GM21447 (cell line): ENCODE data around the gene HS6ST1.
A peak's percentile ranks its signal among the peaks of the same experiment; 100 is the strongest.

Experiments
- ATAC-seq: cut with Tn5 transposase; IDR thresholded peaks from one replicate; pipeline ENCODE4 v1.9.1; 2021; ENCODE audit not compliant: unreplicated experiment

HS6ST1 gene

GRCh38 chr2:128250229-128251025 is 68.2 kb downstream of the HS6ST1 start:
- ATAC-seq, result no peak

GRCh38 chr2:128249555-128249954 is 69.1 kb downstream of the HS6ST1 start:
- ATAC-seq, result no peak

GRCh38 chr2:128245813-128246212 is 72.9 kb downstream of the HS6ST1 start:
- no peak for ATAC-seq

GRCh38 chr2:128241896-128242295 is 76.8 kb downstream of the HS6ST1 start:
- ATAC-seq, result no peak

- no peak for ATAC-seq
Measured at GRCh38 chr2:128237911-128238697, 80.6 kb downstream of the HS6ST1 start.

GRCh38 chr2:128237081-128237534 is 81.6 kb downstream of the HS6ST1 start:
- ATAC-seq, result no peak

GRCh38 chr2:128236491-128237035 is 82.1 kb downstream of the HS6ST1 start:
- ATAC-seq, result no peak

GRCh38 chr2:128235581-128235980 is 83.1 kb downstream of the HS6ST1 start:
- no peak for ATAC-seq

- no peak for ATAC-seq
Measured at GRCh38 chr2:128234613-128235012, 84.1 kb downstream of the HS6ST1 start.

GRCh38 chr2:128233790-128234395 is 84.8 kb downstream of the HS6ST1 start:
- peak; percentile 3 for ATAC-seq

GRCh38 chr2:128232965-128233789 is 85.5 kb downstream of the HS6ST1 start:
- peak; percentile 99 for ATAC-seq

- no peak for ATAC-seq
Measured at GRCh38 chr2:128228894-128229293, 89.8 kb downstream of the HS6ST1 start.

GRCh38 chr2:128227862-128228261 is 90.8 kb downstream of the HS6ST1 start:
- no peak for ATAC-seq

- ATAC-seq, result no peak
Measured at GRCh38 chr2:128219891-128220290, 98.8 kb downstream of the HS6ST1 start.

- no peak for ATAC-seq
Measured at GRCh38 chr2:128217671-128218070, 101.0 kb downstream of the HS6ST1 start.

GRCh38 chr2:128215897-128216642 is 102.6 kb downstream of the HS6ST1 start:
- ATAC-seq, result no peak
